ENCODE measurements around the gene ANTXR2.

ANTXR2 gene

DNA sequence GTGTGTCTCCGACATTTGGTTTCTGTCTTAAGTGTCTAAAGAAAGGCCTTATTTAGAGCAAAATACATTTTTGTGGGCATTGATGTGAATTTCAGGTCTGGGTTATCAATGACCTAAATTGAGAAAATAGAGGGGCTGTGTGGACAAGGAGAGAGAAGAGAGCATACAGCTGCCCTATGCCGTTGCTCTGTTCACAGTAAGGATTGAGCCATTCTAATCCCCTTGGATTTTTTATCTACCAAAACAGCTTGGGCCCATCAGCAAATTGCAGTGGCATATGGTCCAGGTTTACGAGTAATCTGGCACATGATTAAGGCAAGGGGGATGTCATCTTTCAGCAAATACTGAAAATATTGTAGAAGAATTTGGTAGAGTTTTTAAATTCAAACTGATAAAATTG is 210.2 kb downstream of the ANTXR2 start:
- DNase-seq = no peak

DNA sequence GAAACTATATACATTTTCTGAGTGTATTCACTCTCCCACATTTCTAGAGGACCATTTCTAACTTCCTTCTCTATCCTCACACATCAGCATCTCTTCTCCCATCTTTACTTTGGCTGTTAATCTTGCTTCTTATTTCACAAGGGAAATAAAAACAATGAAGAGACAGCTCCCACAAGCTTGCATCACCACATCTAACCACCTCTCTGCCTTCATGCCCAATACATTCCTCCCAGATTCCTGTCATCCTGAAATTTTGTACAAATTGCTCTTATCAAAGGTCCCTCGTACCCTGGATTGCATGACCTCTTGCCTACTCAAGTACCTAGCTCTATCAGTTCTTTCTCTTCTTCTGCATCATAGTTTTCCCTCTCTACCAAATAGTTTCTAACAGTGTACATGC is 215.2 kb downstream of the ANTXR2 start:
- DNase-seq = no peak

DNA sequence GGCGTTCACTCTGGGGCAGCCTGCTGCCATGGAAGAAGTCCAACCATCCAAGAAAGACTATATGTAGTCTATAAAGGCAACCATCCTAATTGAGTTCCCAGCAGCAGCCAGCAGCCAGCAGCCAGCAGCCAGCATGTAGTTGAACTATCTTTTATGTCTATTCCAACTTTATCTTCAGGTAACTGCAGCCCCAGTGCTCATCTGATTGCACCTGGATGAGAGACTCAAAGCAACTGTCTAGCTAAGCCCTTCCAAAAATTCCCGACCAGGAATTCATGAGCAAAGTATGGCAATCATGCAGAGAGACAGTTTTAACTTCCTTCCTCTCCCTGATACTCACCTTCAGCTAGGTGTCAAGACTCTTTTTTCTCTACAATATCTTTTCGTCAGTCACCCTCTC is 216.8 kb downstream of the ANTXR2 start:
- no peak for DNase-seq

DNA sequence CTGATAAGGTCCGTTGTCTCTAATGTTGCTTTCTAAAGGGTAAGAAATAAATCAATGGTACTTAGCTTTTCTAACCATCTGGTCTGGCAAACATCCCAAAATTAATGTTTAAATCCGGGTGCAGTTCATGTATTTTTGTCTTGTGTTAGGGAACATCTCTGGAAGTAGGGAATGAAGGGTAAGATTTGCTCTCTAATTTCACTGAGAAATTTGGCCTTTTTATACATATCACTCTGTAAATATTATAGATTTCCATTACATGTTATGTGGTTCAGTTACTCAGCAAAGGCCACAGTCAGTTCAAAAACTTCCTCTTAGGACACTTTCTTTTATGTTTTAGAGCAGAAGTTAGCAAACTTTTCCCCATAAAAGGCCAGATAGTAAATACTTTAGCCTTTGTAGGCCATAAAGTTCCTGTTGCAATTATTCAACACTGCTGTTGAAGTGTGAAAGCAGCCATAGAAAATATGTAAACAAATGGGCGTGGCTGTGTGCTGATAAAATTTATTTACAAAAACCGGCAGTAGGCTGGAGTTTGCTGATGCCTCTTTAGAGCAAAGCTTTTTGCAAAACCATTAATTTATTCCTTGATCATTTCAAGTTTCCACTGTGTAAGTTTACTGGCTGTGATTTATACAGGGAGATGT is 218.1 kb downstream of the ANTXR2 start:
- DNase-seq = no peak

DNA sequence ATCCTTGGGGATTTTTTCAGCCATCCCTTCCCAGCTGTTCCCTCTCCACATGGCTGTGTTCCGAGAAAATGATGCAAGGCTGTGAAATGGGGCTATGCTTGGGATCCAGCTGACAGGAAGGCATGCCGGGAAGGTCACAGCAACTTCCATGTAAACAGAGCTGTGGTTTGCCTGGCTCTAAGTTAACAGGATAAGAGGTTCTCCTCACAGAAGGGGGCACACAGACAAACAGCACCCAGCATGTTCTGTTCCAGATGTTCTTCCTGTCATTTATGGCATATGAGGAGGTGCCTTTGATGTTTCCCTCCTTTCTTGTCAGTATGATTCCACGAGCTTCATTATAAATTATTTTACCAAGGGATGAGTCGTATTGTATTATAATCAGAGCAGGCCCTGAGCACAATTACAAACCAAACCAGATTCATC is 220.7 kb downstream of the ANTXR2 start:
- no peak for DNase-seq

DNA sequence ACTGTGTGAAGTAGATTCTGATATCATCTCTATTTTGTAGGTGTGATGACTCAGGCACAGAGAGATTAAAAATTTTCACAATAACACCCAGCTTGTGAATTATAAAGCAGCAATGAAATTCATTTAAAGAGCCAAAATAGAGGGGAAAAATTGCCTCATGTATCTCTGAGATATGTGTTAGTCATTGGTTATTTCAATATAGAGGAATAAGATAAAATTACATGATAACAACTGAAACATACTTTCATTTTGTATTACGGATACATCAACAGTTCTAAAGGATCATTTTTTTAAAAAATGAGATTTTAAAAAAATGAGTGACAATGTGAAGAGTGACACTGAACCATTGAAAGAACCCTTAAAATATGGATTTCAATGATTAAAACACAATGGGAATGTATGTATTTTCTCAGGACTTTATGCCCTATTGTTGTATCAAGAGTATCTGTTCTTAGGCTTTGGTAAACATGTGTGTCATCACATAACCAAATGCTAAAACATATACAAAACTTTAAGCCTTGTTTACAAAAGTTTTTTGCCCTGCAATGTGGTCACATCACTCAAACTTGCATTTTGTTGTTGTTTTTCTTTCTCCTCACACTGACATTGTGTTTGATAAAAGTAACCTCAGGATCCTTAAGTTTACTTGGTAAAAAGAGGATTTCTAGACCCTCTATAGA is 221.3 kb downstream of the ANTXR2 start:
- no peak for DNase-seq

All from CD4-positive, alpha-beta T cell treated with Interleukin-21 for 1 hour (primary cell).